ENCODE measurements around the gene STOML2.
"Not testable (repeated sequence)": the region's sequence is repeated elsewhere in the genome, so short reads cannot be mapped to it uniquely, and the experiment has no call there.

The STOML2 gene, protein sequence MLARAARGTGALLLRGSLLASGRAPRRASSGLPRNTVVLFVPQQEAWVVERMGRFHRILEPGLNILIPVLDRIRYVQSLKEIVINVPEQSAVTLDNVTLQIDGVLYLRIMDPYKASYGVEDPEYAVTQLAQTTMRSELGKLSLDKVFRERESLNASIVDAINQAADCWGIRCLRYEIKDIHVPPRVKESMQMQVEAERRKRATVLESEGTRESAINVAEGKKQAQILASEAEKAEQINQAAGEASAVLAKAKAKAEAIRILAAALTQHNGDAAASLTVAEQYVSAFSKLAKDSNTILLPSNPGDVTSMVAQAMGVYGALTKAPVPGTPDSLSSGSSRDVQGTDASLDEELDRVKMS

DNA sequence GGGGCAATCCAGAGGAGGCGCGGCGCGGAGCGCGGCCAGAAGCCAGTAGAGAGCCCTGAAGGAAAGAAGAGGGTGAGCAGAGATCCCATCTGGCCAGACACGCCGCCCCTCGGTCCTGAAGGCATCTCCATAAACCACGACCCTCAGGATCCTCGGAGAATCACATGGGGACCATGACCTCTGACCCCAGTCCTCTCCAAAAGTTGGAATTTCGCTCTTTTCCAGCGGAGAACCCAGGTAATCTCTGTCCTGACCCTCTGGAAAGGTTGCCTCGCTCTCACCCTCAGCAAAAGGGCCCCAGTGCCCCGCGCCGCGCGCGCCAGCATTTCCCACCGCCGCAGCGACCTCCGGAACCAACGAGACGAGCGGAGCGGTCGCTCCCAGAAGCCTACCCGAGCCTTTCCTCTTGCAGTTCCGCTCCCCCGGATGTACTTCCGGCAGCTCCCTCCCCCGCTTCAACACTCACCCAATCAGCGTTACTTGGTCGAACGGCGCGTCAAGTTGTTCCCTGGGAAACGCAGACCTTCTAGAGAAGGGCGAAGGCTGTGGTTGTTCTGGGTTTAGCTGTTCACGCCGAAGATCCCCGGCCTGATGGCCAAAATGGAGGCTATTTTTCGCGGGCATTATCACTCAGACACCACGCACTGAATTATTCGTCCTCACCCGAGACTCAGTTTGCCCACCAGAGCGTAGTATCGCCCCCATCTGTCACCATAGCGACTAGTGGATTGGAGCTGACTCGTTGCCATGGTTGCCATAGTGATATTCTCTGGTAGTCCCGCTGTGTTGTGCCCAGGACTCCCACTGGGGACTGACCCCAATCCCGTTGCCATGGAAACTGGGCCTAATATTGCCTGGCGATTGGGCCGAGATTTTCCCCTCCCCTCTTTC is at the start of gene STOML2:
Gene STOML2 (minus strand): TSS at position 363 of the 891 bp plus-strand sequence. CDS start 37 bp downstream, at position 326.
- peak; percentile 62 to 98 (median 93) for DNase-seq

DNA sequence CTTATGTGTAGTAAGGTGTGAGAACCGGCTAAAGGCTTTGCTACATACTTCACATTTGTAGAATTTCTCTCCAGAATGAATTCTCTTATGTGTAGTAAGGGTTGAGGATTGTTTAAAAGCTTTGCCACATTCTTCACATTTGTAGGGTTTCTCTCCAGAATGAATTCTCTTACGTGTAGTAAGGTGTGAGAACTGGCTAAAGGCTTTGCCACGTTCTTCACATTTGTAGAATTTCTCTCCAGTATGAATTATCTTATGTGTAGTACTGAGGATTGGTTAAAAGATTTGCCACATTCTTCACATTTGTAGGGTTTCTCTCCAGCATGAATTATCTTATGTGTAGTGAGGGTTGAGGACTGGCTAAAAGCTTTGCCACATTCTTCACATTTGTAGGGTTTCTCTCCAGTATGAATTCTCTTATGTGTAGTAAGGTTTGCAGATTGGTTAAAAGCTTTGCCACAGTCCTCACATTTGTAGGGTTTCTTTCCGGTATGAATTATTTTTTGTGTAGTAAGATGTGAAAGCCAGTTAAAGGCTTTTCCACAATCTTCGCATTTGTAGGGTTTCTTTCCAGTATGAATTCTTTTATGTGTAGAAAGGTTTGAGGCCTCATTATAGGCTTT is 45.1 kb upstream of the STOML2 start:
- DNase-seq = not testable (repeated sequence)

DNA sequence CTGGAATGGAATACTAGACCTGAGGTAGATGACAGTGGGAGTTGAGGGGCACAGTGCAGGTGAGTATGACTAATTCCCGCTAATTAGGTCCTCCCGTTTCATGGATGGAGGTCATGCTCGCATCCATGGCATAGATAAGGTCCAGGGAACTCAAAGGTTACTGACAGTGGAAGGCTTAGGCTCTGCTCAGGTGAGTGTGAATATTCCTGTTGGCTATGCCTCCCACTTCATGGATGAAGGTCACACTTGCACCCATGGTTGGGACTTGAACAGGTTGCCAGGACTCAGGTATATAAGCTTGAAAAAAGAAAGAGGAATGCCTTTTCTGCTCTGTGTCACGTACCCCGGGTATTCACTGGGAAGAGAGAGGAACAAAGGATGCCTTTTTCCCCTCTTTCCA is 39.1 kb upstream of the STOML2 start:
- no peak for DNase-seq

DNA sequence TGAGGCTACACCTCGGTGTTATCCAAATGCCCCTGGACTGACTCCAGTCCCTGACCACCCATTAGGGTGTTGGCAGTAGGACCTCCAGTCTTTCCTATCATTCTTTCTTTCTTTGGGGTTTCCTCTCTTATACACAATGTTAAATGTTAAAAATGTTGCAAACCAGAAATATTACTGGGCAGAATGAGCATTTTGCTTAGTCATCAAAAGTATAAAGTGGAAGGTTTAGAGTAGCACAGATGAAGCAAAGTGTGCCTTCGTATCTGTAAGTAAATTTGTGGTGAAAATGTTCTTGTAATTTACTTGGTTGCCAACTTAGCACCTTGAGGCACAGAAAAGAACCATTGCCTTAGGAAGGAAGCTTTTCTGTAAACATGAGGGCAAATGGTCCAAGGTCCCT is 37.2 kb upstream of the STOML2 start:
- no peak for DNase-seq

DNA sequence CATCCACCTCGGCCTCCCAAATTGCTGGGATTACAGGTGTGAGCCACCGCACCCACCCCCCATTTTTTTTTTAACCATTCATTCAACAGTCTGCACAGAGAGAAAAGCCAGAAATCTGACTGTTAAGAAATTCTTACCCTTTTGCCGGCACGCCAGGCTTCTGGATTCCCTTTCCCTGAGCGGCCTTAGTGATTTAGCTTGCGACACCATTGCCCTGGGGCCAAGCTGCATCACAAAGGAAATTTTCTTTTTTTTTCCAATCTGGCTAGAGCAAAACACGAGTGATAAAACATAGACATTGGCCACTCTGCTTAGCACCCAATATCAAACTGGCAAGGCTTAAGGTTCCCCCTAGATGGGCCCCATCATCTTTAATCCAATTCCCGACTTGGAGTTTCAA is 33.9 kb upstream of the STOML2 start:
- no peak for DNase-seq

DNA sequence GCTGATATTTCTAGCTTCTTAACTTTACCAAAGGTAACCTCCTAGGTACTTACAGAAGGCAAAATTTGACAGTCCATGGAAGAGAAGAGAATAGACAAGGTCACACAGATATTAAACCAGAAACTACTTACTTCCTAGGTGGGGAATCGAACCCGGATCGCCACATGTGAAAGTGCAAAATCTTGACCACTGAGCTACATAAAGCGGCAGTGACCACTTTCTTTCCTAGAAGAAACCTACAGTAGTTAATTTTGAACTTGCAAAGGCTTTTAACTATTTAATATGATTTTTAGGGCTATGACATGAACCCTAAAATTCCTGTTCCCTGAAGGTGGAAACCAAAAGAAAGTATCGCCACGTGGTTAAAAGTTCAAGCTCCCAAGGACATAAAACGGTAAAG is 33.1 kb upstream of the STOML2 start:
- DNase-seq = no peak

DNA sequence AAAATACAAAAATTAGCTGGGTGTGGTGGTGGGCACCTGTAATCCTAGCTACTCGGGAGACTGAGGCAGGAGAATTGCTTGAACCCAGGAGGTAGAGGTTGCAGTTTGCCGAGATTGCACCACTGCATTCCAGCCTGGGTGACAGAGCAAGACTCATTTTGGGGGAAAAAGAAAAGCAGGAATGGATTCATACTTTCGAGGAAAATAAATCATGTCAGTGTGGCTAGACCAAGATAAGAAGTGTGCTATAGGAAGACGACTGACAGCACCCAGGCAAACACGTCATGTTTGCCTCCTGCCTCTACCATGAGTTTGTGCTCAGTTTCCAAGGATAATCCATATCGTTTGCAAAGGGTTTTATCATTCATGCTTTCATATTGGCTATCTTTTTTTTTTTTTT is 32.0 kb upstream of the STOML2 start:
- no peak for DNase-seq

DNA sequence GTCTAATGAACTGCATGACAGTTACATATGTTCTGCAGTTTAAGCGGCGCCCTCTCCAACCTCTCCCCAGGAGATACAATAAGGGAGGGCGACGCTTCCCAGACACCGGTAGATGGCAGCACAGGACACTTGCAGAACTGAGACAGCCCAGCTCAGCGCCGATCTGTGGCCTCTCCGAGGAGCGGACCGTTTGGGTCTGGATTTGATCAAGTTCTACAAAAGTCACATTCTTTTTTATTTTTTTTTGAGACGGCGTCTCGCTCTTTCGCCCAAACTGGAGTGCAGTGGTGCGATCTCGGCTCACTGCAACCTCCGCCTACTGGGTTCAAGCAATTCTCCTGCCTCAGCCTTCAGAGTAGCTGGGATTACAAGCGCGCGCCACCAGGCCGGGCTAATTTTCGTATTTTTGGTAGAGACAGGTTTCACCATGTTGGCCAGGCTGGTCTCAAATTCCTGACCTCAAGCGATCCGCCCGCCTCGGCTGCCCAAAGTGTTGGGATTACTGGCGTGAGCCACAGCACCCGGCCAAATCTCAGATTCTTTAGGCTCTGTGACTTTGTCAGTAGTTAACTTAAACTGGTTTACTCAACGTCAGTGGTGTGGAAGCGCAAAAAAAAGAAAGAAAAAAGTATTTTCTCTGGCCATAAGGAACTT is 14.1 kb upstream of the STOML2 start:
- DNase-seq = peak in 57 of 58 donors; percentile 9 to 94 (median 79)

DNA sequence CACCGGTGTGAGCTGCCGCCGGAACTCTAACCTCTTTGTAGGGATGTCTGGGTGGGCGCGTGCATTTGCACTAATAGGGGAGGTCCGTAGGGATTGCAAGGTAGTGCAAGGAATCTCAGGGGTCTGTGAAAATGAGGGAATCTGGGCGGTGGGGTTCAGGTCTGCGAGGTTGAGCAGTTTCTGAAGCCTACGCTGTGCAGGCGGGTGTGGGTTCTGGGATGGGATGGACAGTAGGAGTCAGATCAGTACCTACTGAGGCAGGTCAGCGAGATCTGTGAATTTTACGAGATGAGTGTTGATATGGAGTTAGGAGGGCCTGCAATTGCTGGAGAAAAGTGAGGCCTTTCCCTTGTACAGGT is 13.6 kb upstream of the STOML2 start:
- peak in 11 of 58 donors; percentile 44 to 67 (median 58) for DNase-seq

DNA sequence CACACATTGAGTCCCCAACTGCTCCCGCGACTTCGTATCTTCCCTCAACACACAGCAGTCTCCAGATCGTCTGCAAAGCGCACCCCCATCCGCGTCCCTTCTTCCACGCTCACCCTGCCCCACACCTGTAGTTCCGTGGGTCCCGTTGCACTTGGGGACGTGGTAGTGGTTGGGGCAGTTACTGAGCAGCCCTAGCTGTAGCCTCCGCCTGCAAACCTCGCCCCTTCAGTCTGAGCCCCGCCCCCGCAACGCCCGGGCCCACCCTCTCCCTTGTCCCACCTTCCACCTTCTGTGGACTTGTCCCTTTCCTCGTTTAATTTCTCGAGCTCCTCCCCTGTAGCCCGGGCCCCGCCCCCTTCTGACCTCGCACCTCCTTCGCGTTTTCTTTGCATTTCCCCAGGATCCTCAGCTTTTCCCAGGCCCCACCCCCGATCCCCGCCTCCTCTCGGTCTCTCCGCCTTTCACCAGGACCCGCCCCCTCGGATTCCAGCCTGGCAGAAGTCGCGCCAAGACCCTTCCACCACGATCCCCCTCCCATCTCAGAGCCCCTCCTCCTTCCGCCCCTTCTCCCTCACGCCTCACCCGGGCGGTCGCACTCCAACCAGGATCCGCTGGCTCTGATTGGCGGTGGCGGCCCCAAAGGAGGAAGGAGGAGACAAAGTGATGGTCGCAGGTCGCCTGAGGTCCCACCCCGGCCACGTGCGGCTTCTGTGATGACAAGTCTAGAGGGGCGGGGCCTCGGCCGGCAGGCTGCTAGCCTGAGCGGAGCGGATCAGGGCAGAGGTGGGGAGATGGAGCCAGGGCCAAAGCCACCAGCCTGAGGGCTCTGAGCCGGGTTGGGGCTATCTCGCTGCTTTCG is 13.0 kb upstream of the STOML2 start, which contains the start of gene ATOSB:
Gene ATOSB (minus strand): TSS at position 183 of the 859 bp plus-strand sequence. CDS start 7,588 bp downstream, outside the sequence.
- peak; percentile 52 to 99 (median 92) for DNase-seq

DNA sequence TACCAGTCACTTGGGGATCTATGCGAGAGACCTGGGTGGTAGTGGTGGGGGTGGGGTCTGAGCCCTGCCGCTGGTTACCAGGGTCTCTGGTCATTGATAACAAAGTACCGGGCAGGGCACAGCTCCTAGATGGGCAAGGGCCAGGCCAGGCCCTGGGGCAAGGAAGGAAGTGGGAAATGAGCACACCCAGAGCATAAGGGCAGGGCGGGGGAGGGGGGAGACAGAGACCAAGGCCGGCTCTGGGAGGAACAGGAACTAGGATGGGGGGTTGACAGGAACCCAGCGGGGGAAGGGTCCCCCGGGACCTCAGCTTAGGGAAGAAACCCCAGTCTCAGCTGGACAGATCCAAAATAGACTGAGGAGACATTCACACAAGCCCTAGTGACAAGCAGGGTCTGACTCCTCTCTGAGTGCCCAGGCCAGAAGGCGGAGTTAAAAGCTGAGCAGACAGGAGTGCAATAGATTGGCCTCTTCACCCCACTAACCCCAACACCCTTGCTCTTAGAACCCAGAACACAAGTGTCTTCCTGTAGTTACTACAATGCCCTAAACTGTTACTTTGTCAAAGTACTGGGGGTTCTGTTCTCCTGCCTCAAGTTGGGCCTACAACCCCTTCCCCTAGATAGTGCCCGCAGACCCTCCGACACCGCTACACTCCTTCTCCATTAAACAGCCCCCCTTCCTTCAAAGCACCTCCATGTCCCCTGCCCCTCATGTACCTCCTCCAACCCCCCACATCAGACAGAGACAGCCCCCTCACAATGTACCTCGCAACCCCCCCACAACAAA is 12.1 kb upstream of the STOML2 start:
- peak in 27 of 58 donors; percentile 6 to 55 (median 18) for DNase-seq

DNA sequence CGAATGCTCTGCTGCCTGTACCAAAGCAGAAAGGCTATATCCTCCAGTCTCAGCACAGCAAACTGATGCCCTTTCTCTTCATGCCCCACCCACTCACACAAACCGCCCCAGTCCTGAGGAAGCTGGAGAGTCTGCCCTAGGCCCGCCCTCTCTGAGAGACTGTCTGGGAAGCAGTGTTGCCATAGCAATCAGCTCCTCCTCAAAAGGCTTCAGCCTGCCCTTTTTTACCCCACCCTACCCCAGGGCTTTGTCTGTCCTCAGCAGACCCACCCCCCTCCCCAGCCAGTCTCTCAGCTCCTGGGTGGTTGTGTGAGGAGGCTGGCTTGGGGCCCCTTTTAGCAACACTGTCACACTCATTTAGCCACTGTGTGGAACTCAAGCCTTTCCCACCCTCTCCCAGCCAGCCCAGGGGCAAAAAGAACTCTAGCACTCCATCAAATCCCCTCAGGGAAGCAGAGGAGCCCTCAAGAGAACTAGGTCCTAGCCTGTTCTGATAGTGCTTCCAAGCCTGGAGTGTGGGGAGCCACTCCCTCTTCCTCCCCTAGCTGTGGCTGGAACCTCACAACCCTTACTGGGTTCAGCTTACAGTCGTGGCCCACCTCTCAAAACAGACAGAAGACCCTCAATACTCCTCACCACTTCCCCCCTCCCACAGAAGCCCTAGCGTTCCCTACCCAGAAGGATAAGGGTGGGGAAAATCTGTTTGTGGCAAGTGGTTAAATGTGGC is 11.3 kb upstream of the STOML2 start:
- peak in 52 of 58 donors; percentile 16 to 89 (median 61) for DNase-seq

DNA sequence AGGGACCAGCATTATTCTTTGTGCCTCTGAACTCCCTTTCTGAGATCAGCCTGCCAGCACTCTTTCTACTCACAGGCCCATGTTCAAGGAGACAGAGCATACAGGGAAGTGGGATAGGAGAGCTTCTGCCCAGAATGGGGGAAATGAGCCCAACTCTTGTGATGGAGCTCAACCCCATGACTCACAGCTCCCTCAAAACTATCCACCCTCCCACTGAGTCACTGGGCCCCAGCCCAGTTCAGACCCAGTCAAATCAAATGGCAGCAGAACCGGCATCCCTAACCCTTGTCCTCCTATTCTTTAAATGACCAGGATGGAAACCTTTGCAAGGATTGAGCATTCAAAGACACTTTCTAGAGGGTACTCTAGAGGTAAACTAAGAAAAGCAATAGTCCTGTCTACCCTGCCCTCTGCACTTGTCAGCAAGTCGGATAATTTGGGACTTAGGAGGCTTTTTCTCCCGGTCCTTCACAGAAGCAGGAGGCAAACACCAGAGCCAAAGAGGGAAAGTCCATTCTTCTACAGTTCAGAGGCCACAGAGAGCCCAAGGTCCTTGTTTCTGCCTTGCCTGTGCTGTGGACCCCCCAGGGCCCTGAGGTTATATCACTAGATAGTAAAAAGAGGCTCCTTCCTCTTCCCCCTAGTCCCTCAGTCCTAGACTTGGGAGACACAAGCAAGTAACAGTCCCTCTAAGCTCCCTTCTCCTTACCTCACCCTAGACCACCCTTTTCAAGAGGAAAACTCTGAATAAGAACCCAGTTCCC is 9.5 kb upstream of the STOML2 start:
- peak in 7 of 58 donors; percentile 6 to 33 (median 13) for DNase-seq

DNA sequence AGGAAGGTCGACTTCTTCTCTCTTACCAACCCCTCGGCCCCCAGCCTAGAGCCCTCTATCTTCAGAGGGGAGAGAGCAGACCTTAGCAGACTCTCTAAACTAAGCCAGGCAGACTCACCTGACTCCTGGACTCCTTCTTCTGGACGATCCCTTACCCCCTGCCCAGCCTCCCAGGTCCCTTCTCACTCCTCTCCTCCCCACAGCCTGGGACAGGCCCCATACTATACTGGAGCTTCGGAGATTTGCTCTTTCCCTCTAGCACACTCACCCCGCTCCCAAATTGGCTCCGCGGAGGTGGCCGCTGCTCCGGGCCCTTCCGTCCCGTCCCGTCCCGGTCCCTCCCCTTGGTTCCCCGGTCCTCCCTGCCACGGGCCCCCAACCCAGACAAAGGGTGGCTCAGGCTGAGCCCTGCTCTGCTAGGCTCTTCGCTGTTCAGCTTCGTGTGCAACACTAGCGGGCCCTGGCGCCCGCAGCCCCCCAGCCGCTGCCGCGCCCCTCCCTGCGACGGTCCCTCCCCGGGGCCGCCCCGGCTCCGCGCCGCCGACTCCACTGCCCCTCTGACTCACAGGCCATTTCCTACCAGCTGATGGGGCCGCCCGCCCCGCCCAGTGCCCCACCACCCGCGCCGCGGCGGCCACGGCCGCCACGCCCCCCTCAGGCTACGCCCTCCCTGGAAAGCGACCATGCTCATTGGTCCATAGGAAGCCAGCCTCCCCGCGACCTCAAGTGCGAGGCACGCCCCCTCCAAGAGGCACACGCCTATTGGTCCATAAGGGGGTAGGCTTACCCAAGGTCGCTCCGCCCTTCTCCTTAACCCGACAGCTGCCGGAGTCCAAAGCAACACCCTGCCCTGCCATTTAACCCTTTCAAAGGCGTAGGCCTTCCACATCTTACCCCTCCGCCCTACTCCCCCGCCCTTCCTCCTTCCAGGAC is 8.3 kb upstream of the STOML2 start:
- DNase-seq = peak; percentile 73 to 99 (median 97)

DNA sequence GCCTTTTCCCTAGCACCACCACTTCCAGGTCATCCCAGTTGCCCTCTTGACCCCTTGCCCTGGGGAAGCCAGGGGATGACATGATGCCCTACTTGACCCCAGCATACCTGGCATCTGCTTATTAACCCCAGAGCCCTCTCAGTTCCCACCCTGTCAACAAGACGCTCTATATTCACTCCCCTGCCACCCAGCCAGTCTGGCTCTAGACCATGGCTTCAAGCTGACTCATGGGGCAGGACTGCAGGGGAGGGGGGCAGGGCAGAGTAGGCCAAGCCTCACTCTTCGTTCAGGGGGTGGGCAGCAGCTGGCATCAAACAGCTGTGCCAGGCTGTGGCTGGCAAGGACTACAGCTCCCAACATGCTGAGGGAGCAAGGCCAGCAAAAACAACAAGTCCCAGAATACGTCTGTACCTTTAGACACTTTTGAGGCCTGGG is 7.4 kb upstream of the STOML2 start:
- DNase-seq = peak in 48 of 58 donors; percentile 3 to 87 (median 59)

DNA sequence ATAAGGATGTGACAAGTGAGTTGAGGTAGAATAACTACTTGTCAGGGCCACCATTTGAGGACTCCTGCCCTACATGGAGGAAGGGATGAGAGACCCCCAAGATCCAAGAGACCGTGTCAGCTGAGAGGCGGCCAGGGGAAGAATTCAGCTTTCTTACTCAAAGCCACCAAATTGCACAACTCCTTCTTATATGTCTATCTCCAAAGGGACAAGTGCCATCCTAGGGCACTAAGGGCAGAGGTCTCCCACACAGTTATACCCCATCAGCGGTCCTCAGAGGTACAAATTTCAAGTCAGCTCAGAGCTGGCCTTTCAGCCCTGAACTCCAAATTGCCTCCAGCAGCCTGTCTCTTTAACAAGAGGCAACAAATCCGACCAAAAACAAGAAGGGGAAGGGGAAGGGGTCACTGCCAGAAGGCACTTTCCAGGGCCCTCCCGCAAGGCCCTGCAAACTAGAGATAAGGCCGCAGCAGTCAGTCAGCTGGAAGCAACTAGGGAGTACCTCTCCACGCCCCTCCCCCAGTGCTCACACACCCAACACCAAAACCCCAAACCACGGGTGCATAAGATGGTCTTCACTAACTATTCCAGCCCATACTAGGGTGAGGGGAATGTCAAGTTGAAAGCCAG is 6.1 kb upstream of the STOML2 start:
- no peak for DNase-seq

All from anterior cingulate cortex (tissue), 58 donors.